Small intestine (tissue), 7 donors: ENCODE results near the gene TIGD2. TPM values are rescaled to one million over a fixed set of nuclear protein-coding genes. Genes with fewer than 3 reads are reported as not detected.
"Not testable (repeated sequence)": the region's sequence is repeated elsewhere in the genome, so short reads cannot be mapped to it uniquely, and the experiment has no call there.

Experiments used
- DNase-seq, 2 donors: peaks; one replicate each; pipeline versions ENCODE4 v3.0.0 to v3.0.0-alpha.2; 2013
- FAIRE-seq: peaks from 2 replicates; lab custom pipeline; 2012; peaks lifted over from hg19 to GRCh38; lab: Jason Lieb, UNC
- H3K27ac ChIP-seq, 3 donors: one replicate each; pipeline ENCODE4 v1.5.1; 2013; ENCODE audit warnings: low read length in 2 of 3, mild to moderate bottlenecking in 2 of 3, control low read depth in 1 of 3, inconsistent platforms in 1 of 3, low read depth in 1 of 3, moderate library complexity in 1 of 3
- H3K27me3 ChIP-seq, 3 donors: one replicate each; pipeline ENCODE4 v1.6.1; 2013; ENCODE audit warnings: low read length in 3 of 3, inconsistent platforms in 1 of 3; ENCODE audit not compliant: control insufficient read depth in 3 of 3, insufficient read depth in 3 of 3
- H3K36me3 ChIP-seq, 3 donors: one replicate each; pipeline ENCODE4 v1.6.1; 2013; ENCODE audit warnings: low read length in 3 of 3, inconsistent platforms in 1 of 3, low read depth in 1 of 3, mild to moderate bottlenecking in 1 of 3, moderate library complexity in 1 of 3; ENCODE audit not compliant: control insufficient read depth in 3 of 3, insufficient read depth in 2 of 3
- H3K4me1 ChIP-seq, 3 donors: one replicate each; pipeline ENCODE4 v1.6.1; 2013; ENCODE audit warnings: low read length in 2 of 3, inconsistent platforms in 1 of 3, low read depth in 1 of 3, mild to moderate bottlenecking in 1 of 3, moderate library complexity in 1 of 3; ENCODE audit not compliant: control insufficient read depth in 3 of 3, insufficient read depth in 2 of 3
- H3K4me3 ChIP-seq, 3 donors: one replicate each; pipeline ENCODE4 v1.5.1; 2013; ENCODE audit warnings: low read length in 3 of 3, control low read depth in 1 of 3, inconsistent platforms in 1 of 3, low read depth in 1 of 3, mild to moderate bottlenecking in 1 of 3, moderate library complexity in 1 of 3
- H3K9me3 ChIP-seq, 2 donors: one replicate each; pipeline ENCODE4 v1.6.1; 2013; ENCODE audit warnings: low read depth in 1 of 2, low read length in 1 of 2; ENCODE audit not compliant: control insufficient read depth in 2 of 2, insufficient read depth in 1 of 2
- WGBS, 3 donors: extraction: QIAGEN DNeasy Blood & Tissue Kit; methylation state at CpG; one replicate each; pipeline ENCODE4 v1.1.7; 2013; 5-methylcytosine and 5-hydroxymethylcytosine counted together
- polyA plus RNA-seq, 4 donors: library from polyadenylated mRNA; stranded (reverse) in 3 of 4; unstranded in 1 of 4; fragments of 200-250 nt in 3 of 4; fragments of 120-200 nt in 1 of 4; gene quantifications; one replicate each; pipeline versions ENCODE4 v1.2.1 to v1.2.3, GENCODE V29; 2013
- donor health status: healthy with polysubstance abuse.
- donor health status: control.
- donor health status: control.
- donor health status: Bipolar disorder and iron deficiency.
- donor health status: healthy.

TIGD2 gene
- polyA plus RNA-seq, 4 donors = 4.1 to 11.7 (median 5.4) TPM

- no peaks in the 10 kb centered on the region for H3K36me3 ChIP-seq
- FAIRE-seq (no peak), DNase-seq (peak in 1 of 2 donors; percentile 28)
- no peaks in the 10 kb centered on the region for H3K9me3 ChIP-seq
- no peaks in the 10 kb centered on the region for H3K4me1 ChIP-seq
- H3K27ac ChIP-seq = no peak overlapping the region
- no peaks in the 10 kb centered on the region for H3K27me3 ChIP-seq
- WGBS, 3 donors = 78 to 92% (median 86%) methylated on average over 6 of the region's 6 CpGs
- no peak overlapping the region for H3K4me3 ChIP-seq
Observed at GRCh38 chr4:89140168-89140759, 28.9 kb downstream of the TIGD2 start.

- Histone ChIP-seq H3K4me3 (no peak overlapping the region), H3K36me3 (no peaks in the 10 kb centered on the region), H3K9me3 (peaks cover 0 to 1% of the 10 kb centered on the region in 2 donors), H3K4me1 (no peaks in the 10 kb centered on the region), H3K27me3 (no peaks in the 10 kb centered on the region), H3K27ac (no peak overlapping the region)
- DNase-seq (peak in 1 of 2 donors; percentile 39), FAIRE-seq (peak; percentile 64)
- WGBS, 3 donors = 51 to 56% (median 56%) methylated on average over 4 of the region's 4 CpGs
Observed at GRCh38 chr4:89142691-89143669, 31.6 kb downstream of the TIGD2 start.

GRCh38 chr4:89144652-89145051 lies 33.3 kb downstream of the TIGD2 start:
- H3K4me3 ChIP-seq, H3K4me1 ChIP-seq, FAIRE-seq, DNase-seq, H3K27me3 ChIP-seq, H3K9me3 ChIP-seq, H3K36me3 ChIP-seq, H3K27ac ChIP-seq: not testable (repeated sequence)
- 90 to 100% (median 91%) methylated on average over 1 of the region's 1 CpG for WGBS, 3 donors

GRCh38 chr4:89146196-89146595 lies 34.9 kb downstream of the TIGD2 start:
- H3K27me3 ChIP-seq = no peaks in the 10 kb centered on the region
- H3K27ac ChIP-seq = no peak overlapping the region
- H3K4me3 ChIP-seq = no peak overlapping the region
- no peak for FAIRE-seq
- H3K4me1 ChIP-seq = no peaks in the 10 kb centered on the region
- H3K9me3 ChIP-seq = peaks cover 0 to 6% of the 10 kb centered on the region in 2 donors
- DNase-seq = no peak
- no peaks in the 10 kb centered on the region for H3K36me3 ChIP-seq
- 91 to 93% (median 92%) methylated on average over 2 of the region's 2 CpGs for WGBS, 3 donors

GRCh38 chr4:89152972-89153371 lies 41.6 kb downstream of the TIGD2 start:
- Histone ChIP-seq H3K27me3 (no peaks in the 10 kb centered on the region), H3K4me1 (no peaks in the 10 kb centered on the region), H3K9me3 (peaks cover 0 to 5% of the 10 kb centered on the region in 2 donors), H3K4me3 (no peak overlapping the region), H3K36me3 (no peaks in the 10 kb centered on the region), H3K27ac (no peak overlapping the region)
- 70 to 89% (median 86%) methylated on average over 2 of the region's 2 CpGs for WGBS, 3 donors
- FAIRE-seq (no peak), DNase-seq (no peak)

GRCh38 chr4:89156174-89156914 lies 45.0 kb downstream of the TIGD2 start:
- Histone ChIP-seq H3K27ac (no peak overlapping the region), H3K36me3 (no peaks in the 10 kb centered on the region), H3K4me1 (no peaks in the 10 kb centered on the region), H3K27me3 (no peaks in the 10 kb centered on the region), H3K9me3 (no peaks in the 10 kb centered on the region), H3K4me3 (no peak overlapping the region)
- FAIRE-seq (no peak), DNase-seq (no peak)
- WGBS, 3 donors = 92 to 95% (median 95%) methylated on average over 12 of the region's 12 CpGs

- Histone ChIP-seq H3K4me1 (no peaks in the 10 kb centered on the region), H3K4me3 (no peak overlapping the region), H3K27ac (no peak overlapping the region), H3K9me3 (no peaks in the 10 kb centered on the region), H3K36me3 (no peaks in the 10 kb centered on the region), H3K27me3 (no peaks in the 10 kb centered on the region)
- FAIRE-seq (no peak), DNase-seq (no peak)
- WGBS, 3 donors = 91 to 93% (median 92%) methylated on average over 7 of the region's 7 CpGs
Observed at GRCh38 chr4:89157488-89158024, 46.2 kb downstream of the TIGD2 start.
